ENCODE measurements around the gene RHOC.

The RHOC gene

DNA sequence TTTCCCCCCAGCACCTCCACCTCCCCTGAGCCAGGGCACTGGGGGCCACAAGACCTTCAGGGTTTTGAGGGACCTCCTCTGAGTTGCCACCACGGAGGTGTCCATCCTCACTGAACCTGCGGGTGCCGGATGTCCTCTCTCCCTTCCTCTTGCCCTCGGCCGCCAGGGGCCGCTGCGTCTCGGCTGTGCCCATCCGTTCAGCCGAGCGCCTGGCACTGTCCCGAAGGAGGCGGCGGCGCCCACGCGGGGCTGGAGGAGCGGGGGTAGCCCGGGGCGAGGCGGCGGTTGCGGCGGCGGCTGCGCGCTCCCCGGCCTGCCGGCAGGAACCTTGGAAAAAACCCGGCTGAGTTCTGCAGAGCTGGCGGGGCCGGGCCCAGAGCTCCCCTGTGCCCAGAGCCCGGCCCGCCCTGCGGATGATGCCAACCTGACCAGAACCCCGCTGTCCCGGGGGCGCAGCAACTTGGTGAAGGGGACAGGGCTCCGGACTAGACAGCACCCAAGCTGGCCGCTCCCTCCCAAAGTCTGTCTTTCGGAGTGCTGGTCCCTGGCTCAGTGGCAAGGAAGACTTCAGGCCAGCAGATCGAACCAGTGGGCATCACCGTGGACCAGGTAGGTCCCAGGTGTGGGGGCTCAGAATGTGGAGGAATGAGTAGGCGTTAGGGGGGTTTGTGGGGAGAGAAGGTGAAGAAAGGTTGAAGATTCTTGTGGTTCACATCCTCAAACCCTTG is 11.9 kb upstream of the RHOC start:
- DNase-seq (ENCODE audit: low read depth in 2 of 2, low spot score in 1 of 2): peak; percentile 50 to 54

- no peak for DNase-seq (ENCODE audit: low read depth in 2 of 2, low spot score in 1 of 2)
Observed at GRCh38 chr1:112717263-112717873, 10.4 kb upstream of the RHOC start.

DNA sequence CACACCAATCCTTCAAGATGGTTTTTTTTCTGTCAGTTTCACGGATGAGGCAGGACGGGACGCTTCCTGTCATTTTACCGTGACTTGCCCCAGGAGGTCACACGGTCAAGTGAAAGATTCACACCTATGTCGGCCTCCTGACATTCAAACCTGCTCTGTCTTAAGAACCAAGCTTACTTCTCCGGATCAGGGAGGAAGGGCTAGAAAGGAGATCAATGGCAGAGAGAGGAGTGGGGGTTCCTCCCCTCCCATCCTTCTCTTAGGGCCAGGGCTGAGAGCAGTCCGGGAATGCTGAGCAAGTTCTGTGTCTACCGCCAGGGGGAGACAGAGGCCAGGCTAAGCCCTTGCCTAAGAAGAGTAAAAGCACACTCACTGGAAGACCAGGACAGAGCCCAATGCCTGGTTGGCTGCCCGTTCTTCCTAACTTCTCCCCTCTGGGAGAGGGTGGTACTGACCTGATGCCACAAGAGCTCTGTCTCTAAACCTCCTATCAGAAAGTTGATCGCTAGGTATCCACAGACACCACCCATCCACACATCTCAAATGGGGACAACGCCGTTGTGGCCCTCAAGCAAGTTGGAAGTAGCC is 9.3 kb upstream of the RHOC start:
- DNase-seq (ENCODE audit: low read depth in 2 of 2, low spot score in 1 of 2): peak; percentile 55 to 66

DNA sequence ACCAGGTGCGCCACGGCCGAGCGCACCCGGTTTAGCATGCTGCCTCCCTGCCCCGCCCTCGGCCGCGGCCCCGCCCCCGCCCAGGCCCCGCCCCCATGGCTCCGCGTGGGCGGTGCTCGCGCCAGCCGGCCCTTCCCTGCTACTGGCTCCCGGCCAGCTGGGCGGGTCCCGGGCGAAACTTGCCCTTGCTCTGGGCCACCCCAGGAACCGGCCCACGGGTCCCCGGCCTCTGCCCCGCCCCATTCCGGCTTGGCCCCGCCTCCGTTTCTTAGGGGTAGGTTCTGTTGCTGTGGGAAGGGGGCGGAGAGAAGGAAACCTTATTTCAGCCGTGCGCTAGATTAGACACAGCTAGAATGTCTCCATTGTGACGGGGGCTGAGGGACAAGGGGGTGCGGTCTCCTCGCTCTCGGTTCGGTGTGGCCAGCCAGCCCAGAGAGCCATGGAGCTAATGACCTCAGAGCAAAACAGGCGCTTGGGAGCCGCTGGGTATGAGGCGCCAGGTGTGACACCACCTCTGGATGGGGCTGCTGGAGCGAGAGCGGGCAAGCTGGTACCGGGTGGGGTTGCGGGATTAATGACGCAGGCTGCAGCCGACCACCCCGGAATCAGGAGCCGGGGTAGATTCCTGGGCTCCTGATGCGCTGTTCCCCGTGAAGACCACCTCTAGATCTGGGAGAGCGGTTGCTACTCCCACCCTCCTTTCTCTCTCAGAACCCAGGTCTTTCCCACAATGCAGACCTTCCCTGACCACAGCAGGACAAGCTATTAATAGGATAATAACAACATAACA is 8.5 kb upstream of the RHOC start, which contains the start of gene PPM1J:
Gene PPM1J, minus strand, starts transcription at position 69 of the 790 bp plus-strand sequence. Its CDS starts 31 bp downstream, at position 38.
- DNase-seq (ENCODE audit: low read depth in 2 of 2, low spot score in 1 of 2): peak; percentile 91 to 93

DNA sequence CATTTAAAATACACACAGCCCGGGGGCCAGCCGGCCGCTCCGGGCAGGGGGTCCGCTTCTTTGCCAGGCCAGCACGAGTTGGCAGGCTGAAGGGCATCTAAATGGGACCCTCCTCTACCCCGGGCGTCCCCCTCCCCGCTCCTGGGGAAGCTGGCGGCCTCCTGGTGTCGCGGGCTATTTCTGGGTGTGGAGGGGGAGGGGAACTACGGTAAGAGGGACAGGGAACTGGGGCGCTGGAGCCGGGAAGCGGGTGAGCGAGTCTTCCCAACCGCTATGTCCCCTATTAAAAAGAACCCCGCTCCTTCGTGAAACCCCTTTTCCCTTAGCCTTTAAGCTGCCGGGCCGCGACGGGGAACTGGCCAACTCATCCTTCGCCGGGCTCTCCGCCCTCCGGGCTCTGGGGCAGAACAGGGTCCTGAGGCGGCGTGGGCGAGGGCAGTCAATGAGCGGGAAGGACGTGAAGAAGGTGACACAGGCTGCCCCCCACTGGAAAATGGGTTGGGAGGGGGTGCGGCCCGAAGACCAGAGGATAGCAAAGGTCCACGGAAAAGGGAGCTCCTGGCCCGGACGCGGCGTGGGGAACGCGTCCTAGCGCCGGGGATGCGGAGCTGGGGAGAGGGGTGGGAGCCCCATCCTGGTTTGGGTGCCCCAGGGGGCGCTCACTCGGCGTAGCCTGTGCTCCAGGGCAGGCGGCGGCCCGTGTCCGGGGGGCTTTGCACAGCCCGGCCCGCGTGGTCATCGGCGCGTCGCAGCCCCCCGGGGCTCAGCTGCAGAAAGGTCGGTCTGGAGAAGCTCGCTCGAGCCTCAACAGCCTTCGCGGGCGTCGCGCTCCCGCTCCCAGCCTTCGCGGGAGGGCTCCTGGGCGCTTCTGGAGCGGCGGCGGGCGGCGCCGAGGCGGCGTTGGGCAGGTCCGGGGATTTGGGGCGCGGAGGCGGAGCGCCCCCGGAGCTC is 7.7 kb upstream of the RHOC start:
- no peak for DNase-seq (ENCODE audit: low read depth in 2 of 2, low spot score in 1 of 2)

DNA sequence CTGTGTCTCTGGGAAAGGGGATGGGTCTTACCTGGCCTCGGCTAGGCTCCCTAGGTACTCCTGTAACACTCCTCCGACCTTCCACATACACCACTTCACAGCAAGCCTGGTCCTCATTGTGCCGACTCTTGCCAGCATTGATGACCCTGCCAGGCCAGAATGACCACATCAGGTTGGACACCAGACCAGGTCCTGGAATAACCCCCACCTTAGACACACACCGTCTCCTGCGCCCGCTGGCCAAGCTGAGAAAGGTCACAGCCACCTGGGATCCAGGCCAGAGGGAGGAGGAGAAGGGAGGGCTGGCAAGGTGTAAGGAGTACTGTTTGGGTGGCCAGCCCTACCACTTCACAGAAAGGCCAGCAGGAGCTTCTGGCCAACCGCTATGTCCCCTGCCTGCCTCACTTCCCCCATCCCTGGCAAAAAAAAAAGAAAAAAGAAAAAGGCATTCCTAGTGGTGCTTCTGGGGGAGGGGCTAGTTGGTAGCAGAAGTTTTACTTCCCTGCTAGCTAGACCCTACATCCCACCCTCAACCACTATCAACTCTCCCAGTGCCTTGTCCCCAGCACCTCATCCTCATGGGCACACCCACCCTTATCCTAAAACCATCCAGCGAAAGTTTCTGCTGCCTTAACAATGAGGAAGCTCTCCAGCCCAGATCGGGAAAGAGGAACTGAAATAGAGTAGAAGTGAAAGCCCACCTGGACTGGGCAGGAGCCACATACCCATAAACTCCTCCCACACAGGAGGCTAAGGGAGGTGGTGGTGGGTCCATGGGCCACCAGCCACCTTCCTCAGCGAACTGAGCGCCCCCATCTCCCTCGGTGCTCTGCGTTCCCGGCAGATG is 6.8 kb upstream of the RHOC start:
- no peak for DNase-seq (ENCODE audit: low read depth in 2 of 2, low spot score in 1 of 2)

DNA sequence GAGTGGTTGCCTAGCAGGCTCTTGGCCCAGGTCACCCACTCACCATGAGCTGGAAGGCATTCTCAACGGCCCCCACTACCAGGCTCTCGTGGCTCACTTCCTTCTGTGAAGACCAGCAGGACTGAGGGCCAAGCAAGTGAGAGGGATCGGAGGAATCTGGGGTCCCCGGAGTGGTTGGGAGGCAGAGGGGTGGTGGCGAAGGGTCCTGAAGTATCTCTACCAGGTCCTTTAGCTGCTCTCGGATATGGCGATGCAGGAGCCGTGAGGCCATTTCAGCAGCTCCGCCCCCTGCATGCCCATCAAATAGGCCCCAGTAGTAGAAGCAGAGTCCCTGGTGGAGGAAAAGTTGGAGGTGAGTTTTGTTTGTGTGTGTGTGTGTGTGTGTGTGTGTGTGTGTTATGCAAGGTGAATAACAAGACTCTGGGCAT is 5.8 kb upstream of the RHOC start:
- no peak for DNase-seq (ENCODE audit: low read depth in 2 of 2, low spot score in 1 of 2)

DNA sequence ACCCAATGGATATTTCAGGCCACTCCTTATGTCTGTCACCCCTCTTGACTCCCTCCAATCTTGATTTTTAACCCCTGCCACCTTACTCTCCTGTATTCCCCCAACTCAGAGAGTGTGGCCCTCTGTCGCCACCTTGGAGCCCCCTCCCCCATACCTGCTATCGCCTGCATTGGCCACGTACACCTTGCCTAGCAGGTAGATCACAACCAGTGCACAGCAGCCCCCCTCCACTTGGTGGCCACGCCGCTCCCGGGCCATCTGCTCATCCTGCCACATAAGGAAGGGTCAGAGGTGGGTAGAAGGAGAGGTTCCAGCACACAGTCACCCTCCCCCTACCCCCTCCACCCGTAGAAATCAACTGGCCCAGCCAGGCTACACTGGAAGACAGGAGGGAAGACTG is 5.3 kb upstream of the RHOC start:
- DNase-seq (ENCODE audit: low read depth in 2 of 2, low spot score in 1 of 2): no peak

GRCh38 chr1:112711670-112712069 is 4.7 kb upstream of the RHOC start:
- DNase-seq (ENCODE audit: low read depth in 2 of 2, low spot score in 1 of 2): no peak

DNA sequence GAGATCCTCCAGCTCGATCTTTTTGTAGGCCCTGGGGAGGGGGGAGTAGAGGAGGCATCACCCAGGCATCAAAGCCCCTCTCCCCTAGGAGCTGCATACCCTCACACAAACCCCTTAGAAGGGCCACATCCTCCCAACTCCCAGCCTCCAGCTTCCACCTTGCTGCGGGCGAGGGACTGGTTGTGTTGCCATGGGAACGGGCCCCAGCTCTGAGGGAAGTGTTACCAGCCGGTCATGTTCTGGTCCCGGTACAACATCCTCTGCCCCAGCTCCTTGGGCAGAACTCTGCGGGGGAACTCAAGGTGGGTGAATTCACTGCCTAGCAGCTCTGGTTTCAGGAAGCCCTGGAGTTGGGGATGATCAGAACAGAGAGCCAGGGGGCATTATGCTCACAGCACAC is 4.1 kb upstream of the RHOC start:
- DNase-seq (ENCODE audit: low read depth in 2 of 2, low spot score in 1 of 2): no peak

DNA sequence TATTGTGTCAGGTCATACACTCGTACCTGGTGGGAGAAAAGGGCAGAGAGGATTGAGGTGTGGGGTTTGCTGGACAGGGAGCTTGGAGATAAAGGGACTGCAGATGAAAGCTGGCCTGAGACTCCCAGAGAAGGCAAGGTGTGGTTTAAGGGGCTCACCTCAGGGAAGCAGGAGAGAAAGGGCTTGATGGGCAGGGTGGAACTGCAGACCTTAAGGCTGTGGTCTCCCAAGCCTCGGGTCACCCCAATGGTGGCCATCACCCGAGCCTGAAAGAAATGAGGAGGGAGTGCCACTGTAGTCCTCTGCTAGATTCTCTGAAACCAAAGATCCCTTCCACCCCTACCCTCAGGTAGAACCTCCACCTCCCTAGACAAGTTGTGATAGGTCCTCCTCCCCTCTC is 3.7 kb upstream of the RHOC start:
- DNase-seq (ENCODE audit: low read depth in 2 of 2, low spot score in 1 of 2): no peak

DNA sequence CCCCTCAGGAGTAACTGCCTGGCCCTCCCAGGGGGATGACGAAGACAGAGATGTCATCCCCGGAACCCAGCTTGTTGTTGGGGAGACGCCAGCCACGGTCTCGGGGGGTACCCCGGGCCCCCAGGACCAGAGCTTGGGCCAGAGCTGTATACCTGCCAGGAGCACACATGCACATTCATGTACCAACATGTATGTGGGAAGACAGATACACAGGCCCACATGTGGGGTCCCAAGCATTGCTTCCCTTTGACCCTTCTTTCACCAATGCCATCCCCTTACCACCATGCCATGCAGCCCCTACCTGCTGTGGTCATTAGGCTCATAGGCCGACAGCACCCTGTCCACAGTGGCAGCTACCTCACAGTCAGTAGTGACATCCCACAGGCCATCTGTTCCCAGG is 3.2 kb upstream of the RHOC start:
- DNase-seq (ENCODE audit: low read depth in 2 of 2, low spot score in 1 of 2): no peak

DNA sequence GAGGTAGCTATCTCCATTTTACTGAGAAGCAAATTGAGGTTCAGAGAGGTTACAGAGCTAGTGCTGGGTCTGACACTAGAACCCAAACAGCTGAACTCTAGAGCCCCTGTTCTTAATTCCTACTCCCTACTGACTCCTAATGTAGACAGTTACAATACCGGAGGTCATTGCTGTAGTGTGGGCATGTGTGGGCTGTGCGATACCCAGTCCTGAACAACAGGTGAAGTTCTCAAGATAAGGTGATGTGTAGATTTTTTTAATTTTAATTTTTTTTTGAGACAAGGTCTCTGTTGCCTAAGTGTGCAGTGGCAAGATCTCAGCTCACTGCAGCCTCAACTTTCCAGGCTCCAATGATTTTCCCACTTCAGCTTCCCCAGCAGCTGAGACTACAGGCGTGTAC is 1.6 kb upstream of the RHOC start:
- DNase-seq (ENCODE audit: low read depth in 2 of 2, low spot score in 1 of 2): no peak

- DNase-seq (ENCODE audit: low read depth in 2 of 2, low spot score in 1 of 2): no peak
Observed at GRCh38 chr1:112708002-112708448, 1.1 kb upstream of the RHOC start.

DNA sequence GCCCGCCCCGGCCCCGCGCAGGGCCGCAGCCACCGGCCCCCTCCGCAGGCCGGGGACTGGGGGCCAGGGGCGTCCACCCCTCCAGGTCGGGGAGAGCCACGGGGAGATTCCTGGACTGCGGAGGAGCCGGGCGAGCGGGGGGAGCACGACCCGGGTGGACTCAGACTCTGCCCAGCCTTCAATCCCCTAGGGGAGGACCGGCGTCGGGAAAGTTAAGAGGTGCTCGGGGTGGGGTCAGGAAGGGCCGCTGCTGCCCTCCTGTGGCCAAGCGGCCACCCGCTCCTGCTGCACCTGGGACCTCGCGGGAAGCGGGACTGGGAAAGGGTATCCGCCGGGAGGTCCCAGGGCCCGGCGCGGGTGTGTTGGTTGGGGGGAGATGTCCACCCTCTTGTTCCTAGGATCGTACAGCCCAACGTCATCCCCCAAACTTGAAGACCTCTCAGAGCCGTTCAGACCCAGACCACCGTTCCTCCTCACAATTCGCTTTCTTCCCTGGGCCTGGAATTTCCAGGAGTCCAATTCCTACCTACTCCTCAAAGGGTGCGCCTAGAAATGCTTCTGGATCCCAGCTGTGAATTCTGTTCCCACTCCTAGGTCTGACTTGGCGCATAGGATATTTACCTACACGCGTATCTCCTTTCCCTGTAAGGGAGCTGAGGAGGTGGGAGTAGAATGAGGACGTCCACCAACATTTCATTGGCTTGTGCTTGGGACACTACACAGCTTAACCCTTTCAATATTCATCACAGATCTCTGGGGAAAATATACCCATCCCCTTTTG is 484 bp upstream of the RHOC start:
- DNase-seq (ENCODE audit: low read depth in 2 of 2, low spot score in 1 of 2): no peak

- DNase-seq (ENCODE audit: low read depth in 2 of 2, low spot score in 1 of 2): no peak
Observed at GRCh38 chr1:112704934-112705627, 1.8 kb downstream of the RHOC start.

DNA sequence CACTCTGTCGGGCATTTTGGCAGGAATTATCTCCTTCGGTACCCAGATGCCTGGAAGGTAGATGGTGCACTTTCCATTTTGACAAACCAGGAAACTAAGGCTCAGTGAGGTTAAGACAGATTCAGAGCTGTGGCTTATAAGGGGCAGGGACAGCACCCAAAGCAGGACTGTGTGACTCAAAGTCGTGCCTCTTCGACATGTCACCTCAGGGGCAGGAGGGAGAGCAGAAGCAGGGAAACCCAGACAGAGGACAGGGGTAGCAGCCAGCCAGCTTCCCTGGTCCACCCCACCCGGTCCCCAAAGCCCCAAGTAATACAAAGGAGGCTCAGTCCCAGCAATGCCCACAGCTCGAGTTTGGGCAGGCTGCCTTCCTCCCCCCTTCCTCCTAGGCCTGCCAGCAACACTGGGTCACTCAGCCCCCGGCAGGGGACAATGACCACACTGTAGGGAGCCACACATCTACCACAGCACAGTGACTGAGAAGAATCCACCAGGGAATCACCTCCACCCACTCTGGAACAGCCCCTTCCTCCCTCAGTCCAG is 2.5 kb downstream of the RHOC start:
- no peak for DNase-seq (ENCODE audit: low read depth in 2 of 2, low spot score in 1 of 2)

GRCh38 chr1:112703706-112704105 is 3.2 kb downstream of the RHOC start:
- no peak for DNase-seq (ENCODE audit: low read depth in 2 of 2, low spot score in 1 of 2)

Measured in stimulated activated CD8-positive, alpha-beta memory T cell treated with anti-CD3 and anti-CD28 coated beads, Interleukin-4, amount 100 ng/mL, for 1 hour (primary cell).